Tibial nerve (tissue), 4 donors: Measurements from ENCODE around the gene IDH3G. TPM values are rescaled to one million over a fixed set of nuclear protein-coding genes. Genes with fewer than 3 reads are reported as not detected.

Experiments used
- DNase-seq, 2 donors: peaks; one replicate each; pipeline ENCODE4 v3.0.0-alpha.2; 2019; ENCODE audit warnings: low spot score in 2 of 2
- H3K27ac ChIP-seq, 4 donors: fragments of 200-600 bp; sonication (generic) in 3 of 4; one replicate each; pipeline ENCODE4 v1.5.1; 2017 to 2019; ENCODE audit warnings: mild to moderate bottlenecking in 1 of 4
- H3K27me3 ChIP-seq, 2 donors: fragments of 200-600 bp; sonication (generic) in 1 of 2; one replicate each; pipeline versions ENCODE4 v1.5.1 to v1.6.0; 2017 to 2019
- H3K36me3 ChIP-seq, 3 donors: fragments of 200-600 bp; sonication (generic); one replicate each; pipeline ENCODE4 v1.5.1; 2018 to 2019
- H3K4me1 ChIP-seq, 4 donors: fragments of 200-600 bp; sonication (generic) in 3 of 4; one replicate each; pipeline ENCODE4 v1.5.1; 2017 to 2019
- H3K4me3 ChIP-seq, 4 donors: fragments of 200-600 bp; sonication (generic) in 3 of 4; one replicate each; pipeline ENCODE4 v1.5.1; 2017 to 2019; ENCODE audit warnings: mild to moderate bottlenecking in 1 of 4, moderate library complexity in 1 of 4
- H3K9me3 ChIP-seq, 4 donors: fragments of 200-600 bp; sonication (generic) in 3 of 4; one replicate each; pipeline ENCODE4 v1.5.1; 2017 to 2019
- CTCF ChIP-seq, 5 experiments: fragments of 200-600 bp in 3 of 5; fragments of 450-650 bp in 2 of 5; sonication (generic) in 3 of 5; IDR thresholded peaks; one replicate each; pipeline ENCODE4 v1.5.1; 2016 to 2019; ENCODE audit warnings: antibody characterized with exemption in 5 of 5, mild to moderate bottlenecking in 3 of 5, moderate library complexity in 2 of 5
- EP300 ChIP-seq, 2 donors: sonication (generic); formaldehyde crosslinking; IDR thresholded peaks; one replicate each; pipeline ENCODE4 v1.6.1; 2017; ENCODE audit warnings: antibody characterized with exemption in 2 of 2, mild to moderate bottlenecking in 1 of 2
- POLR2A ChIP-seq, 2 donors: fragments of 450-650 bp; IDR thresholded peaks; one replicate each; pipeline ENCODE4 v1.6.1; 2017; ENCODE audit warnings: antibody characterized with exemption in 2 of 2, mild to moderate bottlenecking in 2 of 2, moderate library complexity in 2 of 2
- WGBS, 2 donors: methylation state at CpG; one replicate each; pipeline ENCODE4 v1.1.5; 2018; 5-methylcytosine and 5-hydroxymethylcytosine counted together
- total RNA-seq, 4 donors: library from RNA; depleted of rRNA; stranded (reverse); fragments of >200 nt; gene quantifications; one replicate each; pipeline ENCODE4 v1.1.0, GENCODE V29; 2016

Gene IDH3G
- total RNA-seq, 4 donors from 2014 or later: 48.9 to 101 (median 83.2) TPM

DNA sequence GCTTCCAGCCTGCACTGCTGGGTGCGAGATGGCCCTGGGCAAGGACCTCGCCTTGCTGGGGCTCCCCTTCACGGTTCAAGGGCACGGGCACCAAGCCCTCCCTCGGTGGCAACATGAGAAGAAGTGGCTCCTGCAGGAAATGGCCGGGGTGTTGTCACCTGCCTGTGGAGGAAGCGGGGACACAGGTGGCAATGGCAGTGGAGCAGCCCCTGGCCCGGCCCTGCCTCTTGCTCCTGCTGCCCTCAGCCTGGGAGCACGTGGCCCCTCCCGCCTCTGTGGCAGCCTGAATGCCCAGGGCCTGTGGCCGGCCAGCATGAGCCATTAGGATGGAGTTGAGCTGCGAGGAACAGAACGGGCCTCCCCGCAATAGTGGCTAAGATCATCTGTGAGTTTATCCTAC, 52.7 kb downstream of the IDH3G start:
- 92 to 100% methylated on average over 2 to 14 of the region's 14 CpGs for WGBS, 2 donors
- peaks cover 0 to 17% (median 4%) of the 10 kb centered on the region in 4 donors for H3K4me1 ChIP-seq
- no peaks in the 10 kb centered on the region for H3K27me3 ChIP-seq
- H3K4me3 ChIP-seq: no peak overlapping the region
- H3K27ac ChIP-seq: no peak overlapping the region
- DNase-seq: no peak
- no peaks in the 10 kb centered on the region for H3K9me3 ChIP-seq
- TF ChIP-seq EP300 (IDR thresholded peaks at IDR 0.05) (no peak), POLR2A (IDR thresholded peaks at IDR 0.05) (no peak), CTCF (IDR thresholded peaks at IDR 0.05) (no peak)
- H3K36me3 ChIP-seq: peaks cover 0 to 17% (median 0%) of the 10 kb centered on the region in 3 donors

- Histone ChIP-seq H3K4me3 (no peak overlapping the region), H3K4me1 (peaks cover 0 to 17% (median 4%) of the 10 kb centered on the region in 4 donors), H3K27ac (no peak overlapping the region), H3K9me3 (no peaks in the 10 kb centered on the region), H3K36me3 (peaks cover 0 to 22% (median 0%) of the 10 kb centered on the region in 3 donors), H3K27me3 (no peaks in the 10 kb centered on the region)
- WGBS, 2 donors: 86 to 94% methylated on average over 10 to 16 of the region's 16 CpGs
- DNase-seq: no peak
- TF ChIP-seq CTCF (IDR thresholded peaks at IDR 0.05) (no peak), POLR2A (IDR thresholded peaks at IDR 0.05) (no peak), EP300 (IDR thresholded peaks at IDR 0.05) (no peak)
Measured at GRCh38 chrX:153740631-153741222, 53.4 kb downstream of the IDH3G start.

GRCh38 chrX:153739754-153740486, 54.3 kb downstream of the IDH3G start:
- TF ChIP-seq POLR2A (IDR thresholded peaks at IDR 0.05) (no peak), EP300 (IDR thresholded peaks at IDR 0.05) (no peak), CTCF (IDR thresholded peaks at IDR 0.05) (no peak)
- 88 to 97% methylated on average over 6 to 20 of the region's 29 CpGs for WGBS, 2 donors
- H3K4me3 ChIP-seq: no peak overlapping the region

GRCh38 chrX:153738056-153738605, 56.0 kb downstream of the IDH3G start:
- H3K36me3 ChIP-seq: peaks cover 0 to 22% (median 0%) of the 10 kb centered on the region in 3 donors
- TF ChIP-seq POLR2A (IDR thresholded peaks at IDR 0.05) (no peak), CTCF (IDR thresholded peaks at IDR 0.05) (no peak)
- DNase-seq: no peak
- H3K27ac ChIP-seq: no peak overlapping the region
- H3K9me3 ChIP-seq: no peaks in the 10 kb centered on the region
- peaks cover 0 to 2% (median 0%) of the 10 kb centered on the region in 4 donors for H3K4me1 ChIP-seq
- WGBS, 2 donors: 93% methylated on average over 13 to 22 of the region's 27 CpGs
- no peak overlapping the region for H3K4me3 ChIP-seq
- no peaks in the 10 kb centered on the region for H3K27me3 ChIP-seq

More at GRCh38 chrX:153739754-153740486, 54.3 kb downstream of the IDH3G start:
- no peak for DNase-seq
- H3K4me1 ChIP-seq: peaks cover 0 to 17% (median 4%) of the 10 kb centered on the region in 4 donors
- H3K27me3 ChIP-seq: no peaks in the 10 kb centered on the region
- no peak overlapping the region for H3K27ac ChIP-seq
- no peaks in the 10 kb centered on the region for H3K9me3 ChIP-seq
- H3K36me3 ChIP-seq: peaks cover 0 to 22% (median 0%) of the 10 kb centered on the region in 3 donors
